Calu3 (cell line): ENCODE data around the gene FRS2. TPM values are rescaled to one million over a fixed set of nuclear protein-coding genes. Genes with fewer than 3 reads are reported as not detected.

ENCODE experiments used
- BruUV-seq: library from RNA; stranded (reverse); fragments of 400-500 nt; replicated peaks from 2 replicates; lab custom pipeline; 2021; lab: Mats Ljungman, UMichigan
- CTCF ChIA-PET: fragments of 300-600 bp; sonication (Branson Sonifier 250); formaldehyde crosslinking; loops from one replicate; lab custom pipeline; 2022; ENCODE audit warnings: antibody characterized with exemption; lab: Charles Lee
- DNase-seq: peaks from one replicate; pipeline ENCODE4 v3.0.0; 2022
- H3K27ac Mint-ChIP-seq: one replicate; pipeline ENCODE4 v1.8.0; 2022; ENCODE audit warnings: mixed read lengths; ENCODE audit not compliant: unreplicated experiment
- H3K27me3 Mint-ChIP-seq: one replicate; pipeline ENCODE4 v1.8.0; 2022; ENCODE audit warnings: mixed read lengths; ENCODE audit not compliant: unreplicated experiment
- H3K36me3 Mint-ChIP-seq: one replicate; pipeline ENCODE4 v1.8.0; 2022; ENCODE audit warnings: mild to moderate bottlenecking, moderate library complexity, mixed read lengths; ENCODE audit not compliant: insufficient read depth, unreplicated experiment
- H3K4me1 Mint-ChIP-seq: one replicate; pipeline ENCODE4 v1.8.0; 2022; ENCODE audit warnings: mild to moderate bottlenecking, low read depth, mixed read lengths; ENCODE audit not compliant: unreplicated experiment
- H3K4me3 Mint-ChIP-seq: one replicate; pipeline ENCODE4 v1.8.0; 2022; ENCODE audit warnings: mild to moderate bottlenecking, low read depth, moderate library complexity, mixed read lengths; ENCODE audit not compliant: unreplicated experiment
- H3K9me3 Mint-ChIP-seq: one replicate; pipeline ENCODE4 v1.8.0; 2022; ENCODE audit warnings: low read depth, mixed read lengths; ENCODE audit not compliant: unreplicated experiment
- intact Hi-C: fragments of 100-400 bp; cut with micrococcal nuclease; formaldehyde crosslinking; loops from one replicate; pipeline ENCODE4 v1.10.0; 2022; ENCODE audit not compliant: unreplicated experiment
- total RNA-seq: library from RNA; stranded (reverse); gene quantifications from 2 replicates; pipeline ENCODE4 v1.2.3, GENCODE V29; 2022
- TF ChIP-seq, protein P1 (sequence below): fragments of 200-600 bp; IDR thresholded peaks from one replicate; pipeline ENCODE4 v1.8.0; 2022; ENCODE audit warnings: antibody characterized with exemption; ENCODE audit not compliant: unreplicated experiment

The FRS2 gene
- total RNA-seq, 1 experiment from 2014 or later = 27.5 TPM

DNA sequence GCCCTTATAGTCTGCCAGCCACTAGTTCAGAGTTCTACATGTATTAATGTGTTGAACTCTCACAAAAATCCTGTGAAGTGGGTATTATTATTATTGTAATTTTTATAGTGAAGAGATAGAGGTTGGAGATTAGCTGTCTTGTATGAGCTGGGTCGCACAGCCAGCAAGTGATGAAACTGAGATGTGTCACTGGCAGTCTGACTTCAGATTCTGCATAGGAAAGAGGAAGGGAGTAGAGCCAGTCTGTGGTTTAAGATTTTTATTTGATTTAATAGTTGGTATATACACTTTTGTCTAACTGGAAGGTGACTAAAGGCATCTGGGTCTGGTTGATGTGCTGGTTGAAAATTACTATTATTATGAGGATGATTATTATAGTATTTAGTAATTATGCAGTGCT, 5.8 kb upstream of the FRS2 start:
- intact Hi-C loops = no loop called here
- CTCF ChIA-PET = no interaction called here
- no TSS peak for BruUV-seq

DNA sequence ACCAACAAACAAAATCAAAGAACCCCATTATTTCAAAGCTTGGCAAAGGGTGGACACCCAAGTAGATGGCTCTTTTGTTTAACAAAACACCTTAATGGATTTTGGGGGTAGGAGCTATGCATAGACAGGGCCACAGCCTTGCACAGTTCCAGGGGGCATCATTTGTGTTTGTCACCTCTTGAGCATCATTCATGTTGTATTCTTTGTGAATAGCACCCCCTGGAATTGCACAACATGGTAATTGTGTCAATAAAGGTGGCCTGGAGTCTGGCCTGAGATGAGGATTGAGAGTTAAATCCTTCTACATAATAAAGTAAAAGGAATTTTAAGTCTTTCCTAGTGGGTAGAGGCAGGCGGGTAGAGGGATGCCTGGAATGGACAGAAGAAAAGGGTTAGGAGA, 3.3 kb upstream of the FRS2 start:
- CTCF ChIA-PET = no interaction called here
- H3K36me3 Mint-ChIP-seq = peaks cover 17% of the 10 kb centered on the region
- BruUV-seq = no TSS peak
- no peak overlapping the region for H3K4me3 Mint-ChIP-seq
- H3K9me3 Mint-ChIP-seq = no peaks in the 10 kb centered on the region
- peaks cover 27% of the 10 kb centered on the region for H3K4me1 Mint-ChIP-seq
- intact Hi-C loops = no loop called here
- TF ChIP-seq, protein P1, sequence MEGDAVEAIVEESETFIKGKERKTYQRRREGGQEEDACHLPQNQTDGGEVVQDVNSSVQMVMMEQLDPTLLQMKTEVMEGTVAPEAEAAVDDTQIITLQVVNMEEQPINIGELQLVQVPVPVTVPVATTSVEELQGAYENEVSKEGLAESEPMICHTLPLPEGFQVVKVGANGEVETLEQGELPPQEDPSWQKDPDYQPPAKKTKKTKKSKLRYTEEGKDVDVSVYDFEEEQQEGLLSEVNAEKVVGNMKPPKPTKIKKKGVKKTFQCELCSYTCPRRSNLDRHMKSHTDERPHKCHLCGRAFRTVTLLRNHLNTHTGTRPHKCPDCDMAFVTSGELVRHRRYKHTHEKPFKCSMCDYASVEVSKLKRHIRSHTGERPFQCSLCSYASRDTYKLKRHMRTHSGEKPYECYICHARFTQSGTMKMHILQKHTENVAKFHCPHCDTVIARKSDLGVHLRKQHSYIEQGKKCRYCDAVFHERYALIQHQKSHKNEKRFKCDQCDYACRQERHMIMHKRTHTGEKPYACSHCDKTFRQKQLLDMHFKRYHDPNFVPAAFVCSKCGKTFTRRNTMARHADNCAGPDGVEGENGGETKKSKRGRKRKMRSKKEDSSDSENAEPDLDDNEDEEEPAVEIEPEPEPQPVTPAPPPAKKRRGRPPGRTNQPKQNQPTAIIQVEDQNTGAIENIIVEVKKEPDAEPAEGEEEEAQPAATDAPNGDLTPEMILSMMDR = no peak
- no peak overlapping the region for H3K27ac Mint-ChIP-seq
- DNase-seq = no peak
- no peaks in the 10 kb centered on the region for H3K27me3 Mint-ChIP-seq

More for the DNA sequence above, 5.8 kb upstream of the FRS2 start:
- Mint-ChIP-seq H3K9me3 (no peaks in the 10 kb centered on the region), H3K36me3 (no peaks in the 10 kb centered on the region), H3K4me3 (no peak overlapping the region), H3K27me3 (no peaks in the 10 kb centered on the region), H3K4me1 (peaks cover 19% of the 10 kb centered on the region), H3K27ac (no peak overlapping the region)
- TF ChIP-seq, protein P1 = no peak
- no peak for DNase-seq

DNA sequence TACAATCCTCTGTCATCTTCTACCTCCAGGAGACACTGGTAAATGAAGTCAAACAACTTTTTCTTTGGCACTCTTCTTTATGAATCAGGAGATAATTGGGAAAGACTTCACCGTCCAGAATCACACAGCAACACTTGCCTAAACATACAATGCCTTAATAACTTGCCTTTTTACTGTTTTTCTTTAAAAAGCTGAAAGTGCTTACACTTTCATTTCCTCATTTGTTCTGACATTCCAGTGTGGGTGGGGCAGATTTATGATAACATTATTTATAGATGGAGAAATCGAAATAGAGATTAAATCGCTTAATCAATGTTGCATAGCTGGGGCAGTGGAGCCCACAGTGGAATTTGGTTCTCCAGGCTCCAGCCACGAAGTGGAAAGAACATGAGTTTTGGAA, 2.8 kb upstream of the FRS2 start:
- no peak for DNase-seq
- no peaks in the 10 kb centered on the region for H3K9me3 Mint-ChIP-seq
- BruUV-seq = no TSS peak
- TF ChIP-seq, protein P1 = no peak
- peaks cover 32% of the 10 kb centered on the region for H3K4me1 Mint-ChIP-seq
- H3K27ac Mint-ChIP-seq = no peak overlapping the region
- H3K4me3 Mint-ChIP-seq = no peak overlapping the region
- peaks cover 17% of the 10 kb centered on the region for H3K36me3 Mint-ChIP-seq
- CTCF ChIA-PET = interaction anchor here (0.6 kb wide), 1 partner anchor 355 kb away, joined by 8 read pairs; no protein-coding TSS in a partner anchor
- intact Hi-C loops = no loop called here
- H3K27me3 Mint-ChIP-seq = no peaks in the 10 kb centered on the region

DNA sequence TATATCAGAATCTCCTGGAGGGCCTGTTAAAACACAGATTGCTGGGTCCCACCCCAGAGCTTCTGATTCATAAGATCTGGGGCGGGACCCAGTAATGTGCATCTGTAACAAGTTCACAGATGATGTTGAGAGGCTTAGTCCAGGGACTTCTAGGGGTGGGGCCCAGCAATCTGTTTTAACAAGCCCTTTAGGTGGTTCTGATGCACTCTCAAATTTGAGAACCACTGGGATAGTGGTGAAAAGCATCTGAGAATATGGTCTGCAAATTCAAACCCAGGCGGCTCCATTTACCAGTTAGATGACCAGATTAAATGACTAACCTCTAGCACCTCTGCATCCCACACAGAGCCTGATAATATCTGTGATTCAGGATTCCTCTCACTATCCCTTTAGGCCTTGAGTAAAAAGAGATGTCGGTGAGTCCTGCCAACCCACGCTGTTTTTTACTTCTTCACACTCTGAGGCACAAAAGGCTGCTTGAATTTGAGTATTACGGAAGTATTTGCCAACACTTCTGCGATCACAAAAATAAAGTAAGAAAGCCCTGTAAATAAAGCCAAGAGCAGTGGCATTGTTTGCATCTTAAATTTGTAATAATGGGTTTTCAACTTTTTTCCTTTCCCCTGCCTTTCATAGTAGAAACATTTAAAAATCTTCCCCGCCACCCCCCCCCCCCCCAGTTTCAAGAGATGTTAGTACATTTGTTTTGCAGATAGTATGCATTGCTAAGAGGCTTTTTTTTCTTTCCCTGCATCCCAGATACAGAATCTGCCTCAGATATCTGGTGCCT, 1.8 kb upstream of the FRS2 start:
- H3K27ac Mint-ChIP-seq = no peak overlapping the region
- intact Hi-C loops = no loop called here
- H3K27me3 Mint-ChIP-seq = no peaks in the 10 kb centered on the region
- no TSS peak for BruUV-seq
- H3K36me3 Mint-ChIP-seq = peaks cover 17% of the 10 kb centered on the region
- no peak overlapping the region for H3K4me3 Mint-ChIP-seq
- H3K9me3 Mint-ChIP-seq = no peaks in the 10 kb centered on the region
- no peak for DNase-seq
- CTCF ChIA-PET = no interaction called here
- peaks cover 43% of the 10 kb centered on the region for H3K4me1 Mint-ChIP-seq
- TF ChIP-seq, protein P1 = no peak
